Measurements from ENCODE around the gene PTGER2. TPM values are rescaled to one million over a fixed set of nuclear protein-coding genes. Genes with fewer than 3 reads are reported as not detected.

PTGER2 gene
- total RNA-seq, 4 donors from 2014 or later, result 1.1 to 9.4 (median 4.9) TPM

DNA sequence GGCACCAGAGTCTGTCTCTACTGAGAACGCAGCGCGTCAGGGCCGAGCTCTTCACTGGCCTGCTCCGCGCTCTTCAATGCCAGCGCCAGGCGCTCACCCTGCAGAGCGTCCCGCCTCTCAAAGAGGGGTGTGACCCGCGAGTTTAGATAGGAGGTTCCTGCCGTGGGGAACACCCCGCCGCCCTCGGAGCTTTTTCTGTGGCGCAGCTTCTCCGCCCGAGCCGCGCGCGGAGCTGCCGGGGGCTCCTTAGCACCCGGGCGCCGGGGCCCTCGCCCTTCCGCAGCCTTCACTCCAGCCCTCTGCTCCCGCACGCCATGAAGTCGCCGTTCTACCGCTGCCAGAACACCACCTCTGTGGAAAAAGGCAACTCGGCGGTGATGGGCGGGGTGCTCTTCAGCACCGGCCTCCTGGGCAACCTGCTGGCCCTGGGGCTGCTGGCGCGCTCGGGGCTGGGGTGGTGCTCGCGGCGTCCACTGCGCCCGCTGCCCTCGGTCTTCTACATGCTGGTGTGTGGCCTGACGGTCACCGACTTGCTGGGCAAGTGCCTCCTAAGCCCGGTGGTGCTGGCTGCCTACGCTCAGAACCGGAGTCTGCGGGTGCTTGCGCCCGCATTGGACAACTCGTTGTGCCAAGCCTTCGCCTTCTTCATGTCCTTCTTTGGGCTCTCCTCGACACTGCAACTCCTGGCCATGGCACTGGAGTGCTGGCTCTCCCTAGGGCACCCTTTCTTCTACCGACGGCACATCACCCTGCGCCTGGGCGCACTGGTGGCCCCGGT, 46.4 kb upstream of the PTGER2 start, which contains the start of gene PTGDR:
TSS of gene PTGDR (plus strand) at position 198 of the 778 bp plus-strand sequence. CDS start at position 315, 117 bp downstream.
- in situ Hi-C loops (cut with MboI; ENCODE audit: low pct_ligation_motif_present in 1 of 4, low pct_unique_long_range_greater_than_20kb in 1 of 4, low sequenced_read_pairs in 3 of 4) (loop anchor here in 2 of 4 donors (25.0 kb wide), 2 partner anchors 255 to 280 kb away; partner anchors contain the start of gene RTRAF (in 1 of the 2)), intact Hi-C loops (cut with DNase I; ENCODE audit: low total_unique reads) (no loop called here)
- H3K4me1 ChIP-seq, result peaks cover 0 to 48% (median 18%) of the 10 kb centered on the region in 4 donors
- peak within 1 kb of the TSS; percentile 8 to 84 (median 52) for H3K4me3 ChIP-seq
- no peaks in the 10 kb centered on the region for H3K36me3 ChIP-seq
- peak within 1 kb of the TSS; percentile 57 to 81 (median 71) for H3K27ac ChIP-seq
- peaks cover 19% of the 10 kb centered on the region for H3K27me3 ChIP-seq
- DNase-seq, result peak; percentile 82
- H3K9me3 ChIP-seq, result no peaks in the 10 kb centered on the region
- TF ChIP-seq POLR2A (IDR thresholded peaks at IDR 0.05) (peak; percentile 68), POLR2AphosphoS5 (IDR thresholded peaks at IDR 0.05) (peak; percentile 75 to 85 (median 80)), EP300 (IDR thresholded peaks at IDR 0.05; ENCODE audit: low read depth) (no peak)
- TF ChIP-seq, protein P1, sequence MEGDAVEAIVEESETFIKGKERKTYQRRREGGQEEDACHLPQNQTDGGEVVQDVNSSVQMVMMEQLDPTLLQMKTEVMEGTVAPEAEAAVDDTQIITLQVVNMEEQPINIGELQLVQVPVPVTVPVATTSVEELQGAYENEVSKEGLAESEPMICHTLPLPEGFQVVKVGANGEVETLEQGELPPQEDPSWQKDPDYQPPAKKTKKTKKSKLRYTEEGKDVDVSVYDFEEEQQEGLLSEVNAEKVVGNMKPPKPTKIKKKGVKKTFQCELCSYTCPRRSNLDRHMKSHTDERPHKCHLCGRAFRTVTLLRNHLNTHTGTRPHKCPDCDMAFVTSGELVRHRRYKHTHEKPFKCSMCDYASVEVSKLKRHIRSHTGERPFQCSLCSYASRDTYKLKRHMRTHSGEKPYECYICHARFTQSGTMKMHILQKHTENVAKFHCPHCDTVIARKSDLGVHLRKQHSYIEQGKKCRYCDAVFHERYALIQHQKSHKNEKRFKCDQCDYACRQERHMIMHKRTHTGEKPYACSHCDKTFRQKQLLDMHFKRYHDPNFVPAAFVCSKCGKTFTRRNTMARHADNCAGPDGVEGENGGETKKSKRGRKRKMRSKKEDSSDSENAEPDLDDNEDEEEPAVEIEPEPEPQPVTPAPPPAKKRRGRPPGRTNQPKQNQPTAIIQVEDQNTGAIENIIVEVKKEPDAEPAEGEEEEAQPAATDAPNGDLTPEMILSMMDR (IDR thresholded peaks at IDR 0.05), result no peak
- 14% methylated on average over 26 of the region's 63 CpGs; no CpG with 5 or more reads in 1 of the 2 donors for WGBS, 2 donors (ENCODE audit: low coverage in 1 of 2)

DNA sequence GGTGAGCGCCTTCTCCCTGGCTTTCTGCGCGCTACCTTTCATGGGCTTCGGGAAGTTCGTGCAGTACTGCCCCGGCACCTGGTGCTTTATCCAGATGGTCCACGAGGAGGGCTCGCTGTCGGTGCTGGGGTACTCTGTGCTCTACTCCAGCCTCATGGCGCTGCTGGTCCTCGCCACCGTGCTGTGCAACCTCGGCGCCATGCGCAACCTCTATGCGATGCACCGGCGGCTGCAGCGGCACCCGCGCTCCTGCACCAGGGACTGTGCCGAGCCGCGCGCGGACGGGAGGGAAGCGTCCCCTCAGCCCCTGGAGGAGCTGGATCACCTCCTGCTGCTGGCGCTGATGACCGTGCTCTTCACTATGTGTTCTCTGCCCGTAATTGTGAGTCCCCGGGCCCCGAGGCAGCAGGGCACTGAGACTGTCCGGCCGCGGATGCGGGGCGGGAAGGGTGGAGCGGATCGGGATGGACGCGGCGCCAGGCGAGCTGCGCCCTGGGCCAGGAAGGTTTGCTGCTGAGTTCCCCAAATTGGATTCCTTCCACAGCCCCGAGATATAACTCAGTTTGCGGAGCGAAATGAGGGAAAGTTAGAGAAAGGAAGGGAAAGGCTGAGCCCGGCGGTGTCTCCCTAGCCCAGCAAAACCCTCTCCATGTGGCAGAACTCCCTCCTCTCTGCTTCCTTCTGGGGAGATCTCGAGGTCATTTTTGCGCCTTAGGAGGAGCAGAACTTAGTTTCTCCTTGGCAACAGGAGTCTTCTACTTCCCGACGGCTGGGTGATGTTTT, 45.6 kb upstream of the PTGER2 start:
- Histone ChIP-seq H3K27me3 (peaks cover 19% of the 10 kb centered on the region), H3K4me1 (peaks cover 0 to 48% (median 18%) of the 10 kb centered on the region in 4 donors), H3K36me3 (no peaks in the 10 kb centered on the region), H3K4me3 (peak overlapping the region; percentile 8 to 84 (median 52)), H3K9me3 (no peaks in the 10 kb centered on the region), H3K27ac (peak overlapping the region; percentile 57 to 81 (median 71))
- TF ChIP-seq POLR2A (IDR thresholded peaks at IDR 0.05), result no peak
- TF ChIP-seq EP300 (IDR thresholded peaks at IDR 0.05; ENCODE audit: low read depth), result no peak
- TF ChIP-seq, protein P1 (IDR thresholded peaks at IDR 0.05), result no peak
- TF ChIP-seq POLR2AphosphoS5 (IDR thresholded peaks at IDR 0.05), result no peak
- DNase-seq, result no peak
- in situ Hi-C loops (cut with MboI; ENCODE audit: low pct_ligation_motif_present in 1 of 4, low pct_unique_long_range_greater_than_20kb in 1 of 4, low sequenced_read_pairs in 3 of 4) (loop anchor here in 2 of 4 donors (25.0 kb wide), 2 partner anchors 256 to 281 kb away; partner anchors contain the start of gene RTRAF (in 1 of the 2)), intact Hi-C loops (cut with DNase I; ENCODE audit: low total_unique reads) (no loop called here)
- 6% methylated on average over 38 of the region's 54 CpGs; no CpG with 5 or more reads in 1 of the 2 donors for WGBS, 2 donors (ENCODE audit: low coverage in 1 of 2)

DNA sequence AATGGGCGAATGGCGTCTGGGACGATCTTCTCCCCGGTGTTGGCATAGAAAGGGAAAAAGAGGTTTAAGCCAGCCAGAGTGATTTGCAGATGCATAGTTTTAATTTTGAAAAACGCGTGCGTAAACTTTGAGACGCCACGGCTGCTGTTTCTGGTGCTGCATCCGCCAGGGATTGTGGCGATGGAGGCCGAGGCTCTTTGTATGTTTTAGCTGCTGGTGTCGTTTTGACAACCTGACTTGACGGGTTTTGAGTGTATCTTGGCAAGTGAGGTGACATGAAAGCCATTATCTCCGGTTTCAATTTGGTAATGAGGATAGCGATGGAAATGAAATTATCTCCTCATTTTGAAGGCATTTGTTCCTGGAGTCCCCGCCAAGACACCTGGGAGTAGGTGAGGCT, 45.0 kb upstream of the PTGER2 start:
- peak; percentile 18 for DNase-seq
- Histone ChIP-seq H3K27ac (peak overlapping the region; percentile 57 to 81 (median 71)), H3K27me3 (peaks cover 19% of the 10 kb centered on the region), H3K36me3 (no peaks in the 10 kb centered on the region), H3K4me3 (peak overlapping the region; percentile 8 to 84 (median 52)), H3K9me3 (no peaks in the 10 kb centered on the region), H3K4me1 (peaks cover 0 to 48% (median 18%) of the 10 kb centered on the region in 4 donors)
- intact Hi-C loops (cut with DNase I; ENCODE audit: low total_unique reads), result no loop called here
- TF ChIP-seq POLR2A (IDR thresholded peaks at IDR 0.05) (no peak), POLR2AphosphoS5 (IDR thresholded peaks at IDR 0.05) (no peak), EP300 (IDR thresholded peaks at IDR 0.05; ENCODE audit: low read depth) (no peak)
- TF ChIP-seq, protein P1 (IDR thresholded peaks at IDR 0.05), result no peak
- 28 to 47% methylated on average over 5 to 17 of the region's 17 CpGs for WGBS, 2 donors (ENCODE audit: low coverage in 1 of 2)
- in situ Hi-C loops (cut with MboI; ENCODE audit: low pct_ligation_motif_present in 1 of 4, low pct_unique_long_range_greater_than_20kb in 1 of 4, low sequenced_read_pairs in 3 of 4), result loop anchor here in 2 of 4 donors (25.0 kb wide), 2 partner anchors 257 to 282 kb away; partner anchors contain the start of gene RTRAF (in 1 of the 2)
